ENCODE results near the gene ZBED4.

DNA sequence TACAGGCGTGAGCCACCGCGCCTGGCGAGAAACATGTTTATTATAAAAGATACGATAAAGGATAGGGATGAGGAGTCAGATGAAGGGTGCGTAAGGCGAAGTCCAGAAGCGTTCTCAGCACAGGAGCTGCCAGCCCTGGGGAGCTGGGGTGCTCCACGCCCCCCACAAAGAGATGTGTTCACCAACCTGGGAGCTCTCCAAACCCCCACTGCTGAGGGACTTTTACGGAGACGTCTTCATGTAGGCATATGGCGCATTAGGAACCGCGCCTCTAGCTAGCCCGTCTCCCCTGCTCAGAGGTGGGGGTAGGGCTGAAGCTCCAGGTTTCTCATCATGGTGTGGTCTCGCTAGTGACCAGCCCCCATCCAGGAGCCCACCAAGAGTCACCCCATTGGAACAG, 8.4 kb upstream of the ZBED4 start:
- TF ChIP-seq, protein P1, sequence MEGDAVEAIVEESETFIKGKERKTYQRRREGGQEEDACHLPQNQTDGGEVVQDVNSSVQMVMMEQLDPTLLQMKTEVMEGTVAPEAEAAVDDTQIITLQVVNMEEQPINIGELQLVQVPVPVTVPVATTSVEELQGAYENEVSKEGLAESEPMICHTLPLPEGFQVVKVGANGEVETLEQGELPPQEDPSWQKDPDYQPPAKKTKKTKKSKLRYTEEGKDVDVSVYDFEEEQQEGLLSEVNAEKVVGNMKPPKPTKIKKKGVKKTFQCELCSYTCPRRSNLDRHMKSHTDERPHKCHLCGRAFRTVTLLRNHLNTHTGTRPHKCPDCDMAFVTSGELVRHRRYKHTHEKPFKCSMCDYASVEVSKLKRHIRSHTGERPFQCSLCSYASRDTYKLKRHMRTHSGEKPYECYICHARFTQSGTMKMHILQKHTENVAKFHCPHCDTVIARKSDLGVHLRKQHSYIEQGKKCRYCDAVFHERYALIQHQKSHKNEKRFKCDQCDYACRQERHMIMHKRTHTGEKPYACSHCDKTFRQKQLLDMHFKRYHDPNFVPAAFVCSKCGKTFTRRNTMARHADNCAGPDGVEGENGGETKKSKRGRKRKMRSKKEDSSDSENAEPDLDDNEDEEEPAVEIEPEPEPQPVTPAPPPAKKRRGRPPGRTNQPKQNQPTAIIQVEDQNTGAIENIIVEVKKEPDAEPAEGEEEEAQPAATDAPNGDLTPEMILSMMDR (IDR thresholded peaks at IDR 0.05), result no peak
- no peak for TF ChIP-seq POLR2A (IDR thresholded peaks at IDR 0.05)

Measured in adrenal gland (tissue), 5 donors.